NCI-H1436 treated with DMSO at 0.1 percent for 48 hours (cell line): ENCODE data around the gene CDH4.

Experiments used
- DNase-seq: peaks from one replicate; lab custom pipeline; 2025; lab: John Stamatoyannopoulos, UW

CDH4 gene

DNA sequence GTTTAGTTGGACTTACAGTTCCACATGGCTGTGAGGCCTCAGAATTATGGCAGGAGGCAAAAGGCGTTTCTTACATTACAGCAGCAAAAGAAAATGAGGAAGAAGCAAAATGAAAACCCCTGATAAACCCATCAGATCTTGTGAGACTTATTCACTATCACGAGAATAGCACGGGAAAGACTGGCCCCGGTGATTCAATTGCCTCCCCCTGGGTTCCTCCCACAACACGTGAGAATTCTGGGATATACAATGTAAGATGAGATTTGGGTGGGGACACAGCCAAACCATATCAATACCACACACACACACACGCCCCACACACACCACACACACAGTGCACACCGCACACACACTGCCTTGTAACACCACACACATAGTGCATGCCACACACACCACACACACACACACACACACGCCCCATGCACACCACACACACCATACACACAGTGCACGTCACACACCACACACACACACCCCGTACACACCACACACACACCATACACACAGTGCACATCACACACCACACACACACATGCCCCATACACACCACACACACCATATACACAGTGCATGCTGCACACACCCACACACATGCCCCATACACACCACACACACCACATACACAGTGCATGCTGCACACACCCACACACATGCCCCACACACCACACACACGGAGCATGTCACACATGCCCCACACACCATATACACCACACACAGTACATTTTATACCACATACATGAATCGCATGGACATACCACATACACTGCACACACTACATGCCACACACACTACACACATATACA, 503.1 kb downstream of the CDH4 start:
- DNase-seq: no peak

DNA sequence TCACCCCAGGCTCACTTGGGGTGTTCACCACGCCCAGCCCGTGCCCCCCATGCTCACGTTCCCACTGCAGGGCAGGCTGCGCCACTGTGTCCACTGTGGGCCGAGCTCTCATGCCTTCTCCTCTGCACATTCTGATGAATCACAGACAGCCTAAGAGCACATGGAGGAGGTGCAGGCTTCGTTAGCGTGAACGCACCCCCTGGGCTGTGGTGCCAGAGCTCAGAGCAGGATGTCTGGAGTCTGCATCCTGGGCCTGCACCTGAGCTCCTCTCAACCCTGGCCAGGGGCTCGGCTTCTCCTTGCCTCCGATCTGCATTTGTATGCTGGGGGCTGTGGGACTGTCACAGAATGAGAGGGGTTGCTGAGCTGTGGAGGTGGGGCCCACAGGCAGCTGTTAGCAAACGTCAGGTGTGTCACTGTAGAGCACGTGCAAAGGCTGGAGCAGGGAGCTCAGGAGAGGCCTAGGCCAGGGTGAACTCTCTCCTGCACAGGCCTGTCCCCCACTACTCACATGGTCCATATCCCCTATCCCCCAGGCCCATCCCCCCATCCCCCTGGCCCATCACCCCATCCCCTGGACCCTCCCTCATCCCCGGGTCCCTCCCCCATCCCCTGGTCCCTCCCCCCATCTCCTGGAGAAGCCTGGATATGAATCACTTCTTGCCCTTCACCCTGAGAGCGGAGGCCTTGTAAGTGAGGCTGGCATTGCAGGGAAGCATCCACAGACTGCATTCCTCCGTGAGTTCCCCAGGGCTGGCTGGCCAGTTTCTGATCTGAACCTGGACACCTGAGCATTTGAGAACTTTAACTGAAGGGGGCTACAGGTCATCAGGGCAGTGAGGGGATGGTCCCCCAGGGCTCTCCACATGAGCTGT, 504.1 kb downstream of the CDH4 start:
- no peak for DNase-seq

DNA sequence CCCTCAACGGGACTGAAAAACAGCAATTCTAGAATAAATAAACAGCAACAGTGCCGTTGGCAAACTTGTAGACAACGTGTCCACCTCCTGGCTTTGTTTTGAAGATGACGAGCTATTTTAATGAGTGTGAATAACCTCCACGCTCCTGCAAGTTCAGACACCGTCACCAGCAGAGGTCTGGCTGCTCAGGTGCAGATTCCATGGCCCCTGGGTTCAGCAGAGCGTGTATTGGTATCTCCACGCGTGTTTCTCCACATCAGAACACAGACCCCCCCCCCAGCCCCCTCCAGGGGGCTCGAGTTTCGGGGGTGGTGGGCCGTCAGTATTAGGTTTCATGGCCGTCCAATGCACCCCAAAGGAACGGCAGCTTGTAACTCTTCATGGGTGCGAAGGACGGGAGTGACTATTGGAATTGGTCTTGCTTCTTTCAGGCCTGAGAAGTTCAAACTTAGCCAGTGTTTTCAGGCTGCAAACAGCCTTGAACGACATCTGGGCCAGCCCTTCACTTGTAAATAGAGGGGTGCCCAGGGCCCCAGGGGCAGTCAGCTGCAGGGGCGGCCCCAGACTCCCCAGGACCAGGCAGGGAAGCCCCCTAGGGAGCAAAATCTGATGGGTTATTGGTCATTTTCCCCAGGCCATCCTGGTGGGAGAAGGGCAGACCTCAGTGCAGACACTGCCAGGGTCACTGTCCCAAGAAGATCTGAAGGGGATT, 505.1 kb downstream of the CDH4 start:
- DNase-seq: no peak

DNA sequence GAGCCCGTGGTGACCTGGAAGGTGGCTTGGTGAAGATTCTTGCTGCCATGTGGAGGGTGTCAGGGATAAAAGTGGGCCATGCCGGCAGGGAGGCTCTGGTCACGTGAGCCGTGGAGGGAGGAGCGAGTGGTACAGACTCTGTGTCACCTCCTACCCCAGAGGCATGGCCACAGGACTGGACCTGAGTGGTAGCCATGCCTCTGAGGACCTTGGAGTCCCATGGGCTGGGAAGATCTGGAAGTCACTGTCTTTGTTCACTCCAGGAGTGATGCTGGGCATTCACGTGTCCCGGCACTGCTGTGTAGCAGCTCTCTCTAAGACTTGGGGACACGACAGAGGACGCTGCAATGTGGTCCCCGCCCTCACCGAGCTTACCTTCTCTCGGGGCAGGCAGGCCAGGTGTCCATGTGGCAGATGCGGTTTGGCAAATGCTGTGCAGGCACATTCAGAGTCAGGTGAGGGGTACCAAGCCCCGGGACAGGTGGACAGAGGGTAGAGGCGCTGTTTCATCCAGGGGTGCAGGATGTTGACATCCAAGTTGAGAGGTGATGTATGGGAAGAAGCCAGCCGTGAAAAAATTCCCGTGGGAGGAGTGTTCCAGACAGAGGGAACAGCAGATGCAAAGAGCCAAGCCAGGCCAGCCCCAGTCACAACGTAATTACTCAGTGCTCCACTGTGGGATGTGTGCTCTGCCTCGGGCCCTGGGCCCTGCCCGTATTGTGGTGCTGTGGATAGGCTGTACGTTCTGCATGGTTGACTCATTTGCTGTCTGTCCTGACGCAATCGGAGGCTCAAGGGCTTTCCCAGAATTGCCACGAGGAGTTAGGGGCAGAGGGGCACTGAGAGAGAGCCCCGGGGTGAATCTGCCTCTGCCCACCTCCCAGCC, 505.9 kb downstream of the CDH4 start:
- DNase-seq: no peak

DNA sequence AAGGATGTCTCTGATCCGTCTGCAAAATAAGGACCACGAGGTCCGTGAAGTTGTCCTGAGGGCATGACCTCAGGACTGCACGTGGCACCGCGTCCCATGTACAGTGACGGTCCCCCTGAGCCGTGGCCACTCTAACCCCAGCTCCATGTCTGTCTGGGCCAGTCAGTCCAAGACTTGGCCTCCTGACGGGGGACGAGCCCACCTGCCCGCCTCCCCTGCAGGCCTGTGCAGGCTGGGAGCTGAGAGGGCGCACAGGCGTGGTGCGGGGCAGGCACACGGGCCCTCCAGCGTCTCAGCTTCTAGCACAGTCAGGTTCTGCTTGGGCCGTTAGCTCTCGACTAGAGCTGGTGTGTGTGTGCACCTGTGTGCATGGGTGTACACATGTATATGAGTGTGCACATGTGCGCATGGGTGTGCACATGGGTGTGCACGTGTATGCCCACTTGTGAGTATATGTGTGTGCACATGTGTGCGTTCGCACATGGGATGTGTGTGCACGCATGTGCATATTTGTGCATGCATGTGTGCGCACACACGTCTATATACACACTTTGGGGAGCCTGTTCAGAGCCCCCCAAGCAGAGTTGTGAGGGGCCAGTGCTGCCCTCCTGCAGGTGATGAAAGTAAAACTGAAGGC, 506.6 kb downstream of the CDH4 start:
- DNase-seq: no peak

DNA sequence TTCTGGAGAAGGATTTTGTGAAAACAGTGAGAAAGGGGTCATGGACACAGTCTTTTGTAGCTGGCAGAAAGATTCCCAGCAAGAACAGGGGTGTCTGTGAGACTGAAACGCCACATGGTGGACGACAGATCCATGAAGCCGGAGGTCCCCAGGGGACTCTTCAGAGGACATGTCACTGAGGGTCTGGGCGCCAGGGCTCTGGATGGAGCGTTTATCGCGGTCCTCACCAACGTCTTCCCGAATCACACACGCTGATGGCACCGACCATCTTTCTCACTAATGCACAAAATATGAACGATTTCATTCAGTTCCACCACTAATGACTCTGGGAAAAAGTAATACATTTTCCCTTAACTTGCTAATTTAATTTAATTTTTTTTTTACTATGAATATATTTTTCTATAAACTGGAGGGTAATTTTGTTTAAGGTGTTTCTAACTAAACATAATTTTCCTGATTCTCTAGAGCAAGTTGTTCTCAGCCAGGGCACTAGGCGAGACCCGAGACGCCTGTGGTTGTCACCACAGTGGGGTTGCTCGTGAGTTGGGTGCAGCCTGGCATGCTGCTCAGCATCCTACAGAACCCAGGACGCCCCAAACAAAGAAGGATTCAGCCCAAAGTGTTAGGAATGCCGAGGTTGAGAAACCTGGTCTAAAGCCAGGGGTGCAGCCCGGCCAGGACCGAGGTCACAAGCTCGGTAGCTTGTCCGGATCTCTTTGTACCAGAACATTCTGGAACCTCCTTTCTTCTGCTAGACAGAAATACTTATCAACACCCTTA, 507.4 kb downstream of the CDH4 start:
- DNase-seq: no peak

DNA sequence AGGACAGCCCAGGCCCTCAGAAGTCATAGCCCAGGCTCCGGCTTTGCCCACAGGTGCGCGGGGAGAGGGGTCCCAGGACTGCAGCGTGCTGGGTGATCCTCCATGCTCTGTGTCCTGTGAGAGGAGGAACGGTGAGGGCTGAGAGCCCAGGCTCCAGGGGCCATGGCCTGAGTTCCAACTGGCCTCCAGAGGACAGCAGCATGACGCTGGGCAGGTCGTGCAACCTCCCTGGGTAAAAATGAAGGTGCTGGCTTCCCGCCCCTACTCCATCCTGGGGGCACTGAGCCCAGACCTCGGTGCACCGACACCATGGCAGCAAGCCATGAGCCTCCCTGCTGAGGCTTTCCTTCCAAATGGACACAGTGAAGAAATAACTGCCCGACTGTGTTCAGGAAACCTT, 508.3 kb downstream of the CDH4 start:
- DNase-seq: no peak

DNA sequence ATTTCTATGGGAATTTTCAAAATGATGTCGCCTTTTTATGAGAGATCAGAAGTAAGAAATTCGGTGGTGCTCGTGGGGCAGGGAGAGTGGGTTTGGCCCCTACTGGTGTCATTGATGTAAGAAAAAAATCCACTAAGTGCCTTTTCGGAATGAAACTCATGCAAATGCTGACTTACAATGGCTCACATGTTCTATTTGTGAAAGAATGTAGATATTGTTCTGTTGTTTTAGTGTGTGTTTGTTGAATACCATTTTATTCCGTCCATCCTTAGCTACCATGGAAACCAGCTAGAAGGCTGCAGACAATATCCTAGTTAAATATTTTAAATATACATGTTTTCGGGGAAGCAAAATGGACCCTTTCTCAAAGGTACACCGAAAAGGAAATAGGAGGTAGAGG, 508.7 kb downstream of the CDH4 start:
- no peak for DNase-seq

DNA sequence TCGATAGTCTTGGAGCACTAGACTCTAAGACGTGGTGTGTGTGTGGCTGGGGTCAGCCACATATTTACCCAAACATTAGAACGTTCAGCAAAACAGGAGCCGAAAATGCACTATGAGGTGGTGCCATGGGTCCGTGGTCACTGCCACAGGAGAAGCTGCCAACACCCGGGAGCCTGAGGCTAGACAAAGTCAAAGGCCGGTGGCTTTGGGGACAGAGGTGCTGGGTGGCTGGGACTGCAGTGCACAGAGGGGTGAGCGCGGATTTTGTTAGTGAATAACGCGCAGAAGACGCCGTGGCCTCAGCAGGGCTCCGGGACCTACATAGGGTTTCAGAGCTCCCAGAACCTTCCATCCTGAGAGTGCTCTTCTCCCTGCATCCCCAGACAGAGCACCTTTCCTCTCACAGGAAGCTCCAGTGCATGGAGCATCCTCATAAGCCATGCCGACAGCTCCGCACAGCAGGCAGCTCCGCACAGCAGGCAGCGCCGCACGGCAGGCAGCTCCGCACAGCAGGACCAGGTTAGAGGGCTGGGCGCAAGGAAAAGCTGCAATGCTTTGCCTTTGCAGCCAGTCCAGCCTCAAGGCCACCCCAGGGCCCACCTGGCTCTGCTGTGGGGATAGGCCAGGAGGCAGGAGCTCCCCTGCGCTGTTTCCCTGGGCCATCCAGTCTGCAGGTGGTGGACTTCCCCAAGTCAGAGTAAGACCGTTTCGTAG, 509.5 kb downstream of the CDH4 start:
- no peak for DNase-seq

DNA sequence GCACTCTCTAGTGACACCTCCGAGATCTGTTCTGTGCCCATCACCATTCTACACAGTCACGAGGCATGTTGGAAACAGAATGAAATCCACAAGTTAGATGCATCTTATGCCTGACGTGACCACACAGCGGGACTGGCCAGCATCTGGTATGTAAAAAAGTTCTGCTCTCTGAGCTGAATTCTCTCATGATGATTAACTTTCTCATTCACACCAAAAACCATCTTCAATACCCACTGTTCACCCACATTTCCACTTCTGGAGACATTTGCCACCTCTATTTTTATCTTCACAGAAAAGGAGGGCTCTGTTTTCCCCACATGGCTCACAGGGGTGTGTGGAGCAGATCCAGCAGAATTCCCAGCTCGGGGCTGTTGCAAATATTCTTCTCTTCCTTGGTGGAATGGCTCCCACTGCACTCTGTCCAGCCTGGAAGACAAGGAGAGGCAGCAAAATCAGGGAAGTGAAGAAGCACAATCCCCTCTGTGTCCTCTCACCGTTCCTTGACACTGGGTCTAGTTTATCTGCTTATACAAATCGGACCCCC, 510.2 kb downstream of the CDH4 start:
- DNase-seq: no peak

DNA sequence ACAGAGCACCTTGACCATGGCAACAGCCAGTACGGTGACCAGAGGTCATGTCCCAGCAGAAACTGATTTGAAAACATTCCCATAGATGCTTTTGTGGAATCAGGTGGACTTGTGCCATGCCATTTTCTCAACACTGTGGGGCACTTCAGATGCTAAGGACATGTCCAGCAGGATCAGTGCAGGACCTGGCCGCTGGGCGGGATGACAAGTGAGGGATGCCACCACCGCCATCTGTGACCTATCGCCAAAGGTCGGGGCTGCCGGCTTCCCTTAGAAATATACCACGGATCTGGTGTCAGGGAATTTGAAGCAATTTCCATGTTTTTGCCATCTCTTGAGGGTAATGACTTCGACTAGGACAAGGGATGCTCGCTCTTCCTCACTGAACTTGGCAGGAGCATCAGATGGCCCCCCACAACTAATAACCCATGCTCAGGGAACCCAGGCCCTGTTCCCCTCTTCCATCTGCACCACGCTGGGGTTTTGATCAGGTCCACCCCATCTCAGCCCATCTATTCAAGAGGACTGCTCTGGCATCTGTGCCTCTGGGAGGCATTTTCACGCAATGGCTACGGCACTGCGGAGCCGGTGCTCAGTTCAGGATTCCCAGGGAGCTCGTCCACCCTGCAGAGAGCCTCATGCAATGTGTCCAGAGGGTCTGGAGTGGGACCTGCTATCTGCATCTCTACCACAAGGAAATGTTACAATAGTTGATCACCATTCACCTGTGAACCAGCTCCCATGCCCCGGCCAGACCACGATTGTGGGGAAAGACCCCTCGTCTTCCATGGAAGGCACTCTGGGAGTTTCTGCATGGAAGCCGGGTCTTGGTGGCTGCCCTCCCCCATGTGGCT, 511.1 kb downstream of the CDH4 start:
- DNase-seq: no peak

DNA sequence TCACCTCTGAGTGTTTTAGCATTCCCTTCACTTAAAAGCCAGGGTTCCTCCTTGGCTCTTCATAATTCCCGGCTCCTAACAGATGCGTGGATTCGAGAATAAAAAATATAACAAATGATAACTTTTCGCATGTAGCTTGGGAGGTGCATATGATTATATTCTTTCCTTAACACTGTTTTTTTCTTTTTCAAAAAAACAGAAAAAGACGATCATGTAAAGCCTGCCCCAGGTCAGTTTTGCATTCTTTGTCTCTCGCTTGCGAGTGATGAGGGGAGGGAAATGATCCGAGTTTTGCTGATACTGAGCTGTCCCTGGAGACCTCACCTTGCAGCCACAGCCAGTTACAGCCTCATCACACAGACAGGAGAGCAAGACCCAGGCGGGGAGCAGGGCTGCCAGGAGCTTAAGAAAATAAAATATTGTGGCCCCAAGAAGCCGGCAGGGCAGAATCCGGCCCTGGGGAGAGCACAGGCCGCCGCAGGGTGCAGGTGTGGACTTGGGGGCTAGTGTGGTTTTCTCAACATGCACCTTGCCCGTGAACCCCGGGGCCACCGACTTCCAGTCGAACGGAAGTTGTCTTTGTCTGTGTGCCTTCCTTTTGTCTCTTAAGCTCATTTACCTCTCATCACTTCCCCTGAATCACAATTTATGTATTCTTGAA, 511.8 kb downstream of the CDH4 start:
- no peak for DNase-seq

DNA sequence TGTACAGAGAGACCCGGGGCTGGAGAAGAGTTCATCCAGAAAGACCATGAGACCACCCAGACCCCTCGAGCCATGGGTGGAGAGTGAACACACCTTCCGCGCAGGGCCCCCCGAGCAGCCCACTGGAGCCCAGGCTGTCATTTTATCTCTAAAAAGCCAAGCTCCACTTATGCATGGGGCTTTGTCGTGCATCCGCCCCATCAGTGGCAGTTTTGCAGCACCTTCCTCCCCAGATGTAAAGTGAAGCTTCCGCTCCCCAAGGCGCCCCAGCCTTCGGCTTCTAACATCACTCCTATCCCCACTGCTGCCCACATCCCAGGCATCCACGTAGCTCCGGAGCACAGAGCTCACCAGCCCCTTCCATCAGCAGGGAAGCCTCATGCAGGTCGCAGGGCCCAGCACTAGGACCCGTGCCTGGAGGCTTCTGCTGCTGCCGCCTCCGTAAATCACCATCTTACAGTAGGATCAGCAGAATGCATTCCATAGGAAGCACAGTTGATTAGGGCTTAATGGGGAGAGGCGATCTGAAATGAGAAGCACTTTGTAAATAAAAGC, 512.5 kb downstream of the CDH4 start:
- DNase-seq: no peak

DNA sequence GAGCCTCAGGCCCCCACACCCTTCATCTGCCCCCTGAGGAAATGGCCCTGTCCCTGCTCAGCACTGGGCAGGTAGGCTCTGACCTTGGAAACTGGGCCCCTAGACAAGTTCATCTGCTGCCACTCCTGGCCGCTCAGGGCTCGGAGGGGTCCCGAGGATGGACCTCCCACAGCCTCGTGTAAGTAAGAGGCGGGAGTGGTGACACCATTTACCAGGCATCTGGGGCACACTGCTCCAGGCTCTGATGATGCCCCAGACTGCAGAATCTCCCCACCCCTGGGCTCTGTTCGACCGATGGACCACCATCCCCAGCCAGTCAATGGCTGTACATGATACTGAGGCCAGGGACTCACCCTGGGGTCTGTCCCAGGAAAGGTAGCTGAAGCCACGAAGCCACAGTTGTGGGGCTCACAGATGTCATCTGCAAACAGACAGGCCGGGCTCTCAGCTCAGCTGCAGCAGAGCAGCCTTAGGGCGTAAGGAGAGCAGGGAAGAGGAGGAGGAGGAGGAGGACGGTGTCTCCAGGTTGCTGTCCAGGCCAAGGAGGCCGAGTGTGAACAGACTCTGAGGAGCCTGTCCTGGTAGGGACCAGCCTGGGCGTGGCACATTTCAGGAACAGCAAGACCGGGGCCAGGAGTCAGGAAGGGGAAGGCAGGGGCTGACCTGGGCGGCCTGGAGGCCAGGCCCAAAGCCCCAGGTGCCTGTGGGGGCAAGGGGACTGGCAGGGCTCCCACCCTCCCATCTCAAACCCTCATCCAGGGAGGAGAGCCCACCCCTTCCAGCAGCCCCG, 513.2 kb downstream of the CDH4 start:
- no peak for DNase-seq

DNA sequence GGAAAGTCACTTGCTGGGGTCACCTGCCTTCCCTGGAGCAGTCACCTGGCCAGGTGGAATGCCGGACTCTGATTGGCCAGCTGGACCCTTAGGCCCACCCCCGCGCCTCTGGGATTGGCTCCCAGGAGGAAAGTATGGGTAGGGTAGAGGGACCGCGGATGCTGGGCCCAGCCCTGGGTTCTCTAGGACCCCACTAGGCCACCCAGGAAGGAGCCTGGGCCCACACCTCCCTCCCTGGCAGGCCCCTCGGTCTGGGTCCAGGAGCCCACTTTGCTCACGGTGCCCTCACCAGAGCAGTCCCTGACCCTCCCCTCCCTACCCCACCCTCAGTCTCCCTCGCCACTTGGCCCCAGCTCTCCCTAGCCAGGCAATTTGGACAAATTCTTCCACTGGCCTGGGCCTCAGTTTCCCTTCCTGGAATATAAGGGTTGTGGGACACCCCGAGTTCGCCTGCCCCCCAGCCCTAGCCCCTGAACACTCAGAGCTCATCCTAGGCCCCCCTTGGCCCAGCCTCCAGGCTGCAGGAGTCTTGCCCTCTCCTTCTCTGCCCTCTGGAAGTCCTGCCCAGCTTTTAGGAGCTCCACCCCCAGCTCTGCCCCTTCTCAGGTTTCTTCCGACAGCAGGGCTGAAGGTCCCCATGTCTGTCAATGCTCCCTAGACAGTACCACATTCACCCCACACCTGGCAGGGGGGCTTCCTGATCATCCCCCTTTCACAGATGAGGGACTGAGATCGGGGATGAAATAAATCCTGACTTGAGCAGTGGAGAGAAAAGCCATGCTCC, 514.0 kb downstream of the CDH4 start:
- DNase-seq: no peak
